DMS 273 (cell line): Measurements from ENCODE around the gene PAQR5.

Experiments
- DNase-seq: peaks from one replicate; lab custom pipeline; 2025; ENCODE audit not compliant: unreplicated experiment; lab: John Stamatoyannopoulos, UW

The PAQR5 gene

GRCh38 chr15:69389426-69389825, 90.7 kb downstream of the PAQR5 start:
- DNase-seq = peak; percentile 14

DNA sequence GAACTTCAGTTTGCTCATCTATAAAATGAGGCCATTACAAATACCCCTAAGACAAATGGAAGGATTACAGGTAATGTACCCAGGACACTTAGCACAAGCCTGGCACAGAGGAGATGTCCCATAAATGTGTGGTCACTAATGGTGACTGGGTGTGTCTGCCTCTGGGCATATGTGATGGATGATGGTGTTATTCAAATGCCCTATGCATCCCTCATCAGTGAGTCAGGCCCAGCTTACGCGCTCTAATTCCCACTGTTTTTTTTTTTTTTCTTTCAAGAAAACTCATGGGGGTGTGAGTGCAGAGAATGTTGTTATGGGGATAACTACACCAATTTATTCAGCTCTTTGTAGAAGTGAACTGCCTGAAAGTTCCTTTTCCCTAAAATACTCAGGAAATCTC, 91.9 kb downstream of the PAQR5 start:
- no peak for DNase-seq

- no peak for DNase-seq
Measured at GRCh38 chr15:69391046-69391757, 92.5 kb downstream of the PAQR5 start.

DNA sequence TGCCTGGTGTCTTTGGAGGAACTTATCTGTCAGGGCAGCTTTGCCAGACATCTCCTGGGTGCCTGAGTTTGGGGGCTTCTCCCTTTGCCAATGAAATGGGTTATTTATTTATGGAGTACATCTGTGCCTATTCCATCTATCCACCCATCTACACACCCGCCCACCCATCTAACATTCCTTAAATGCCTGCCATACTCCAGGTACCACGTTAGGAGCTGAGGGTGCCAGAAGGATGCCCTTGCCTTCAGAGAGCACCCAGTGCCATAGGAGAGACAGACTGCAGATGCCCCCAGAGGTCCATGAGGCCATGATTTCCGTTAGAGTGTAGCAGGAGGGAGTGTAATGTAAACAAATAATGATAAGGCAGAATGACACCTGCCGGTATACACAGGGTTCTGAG, 93.6 kb downstream of the PAQR5 start:
- DNase-seq = no peak

DNA sequence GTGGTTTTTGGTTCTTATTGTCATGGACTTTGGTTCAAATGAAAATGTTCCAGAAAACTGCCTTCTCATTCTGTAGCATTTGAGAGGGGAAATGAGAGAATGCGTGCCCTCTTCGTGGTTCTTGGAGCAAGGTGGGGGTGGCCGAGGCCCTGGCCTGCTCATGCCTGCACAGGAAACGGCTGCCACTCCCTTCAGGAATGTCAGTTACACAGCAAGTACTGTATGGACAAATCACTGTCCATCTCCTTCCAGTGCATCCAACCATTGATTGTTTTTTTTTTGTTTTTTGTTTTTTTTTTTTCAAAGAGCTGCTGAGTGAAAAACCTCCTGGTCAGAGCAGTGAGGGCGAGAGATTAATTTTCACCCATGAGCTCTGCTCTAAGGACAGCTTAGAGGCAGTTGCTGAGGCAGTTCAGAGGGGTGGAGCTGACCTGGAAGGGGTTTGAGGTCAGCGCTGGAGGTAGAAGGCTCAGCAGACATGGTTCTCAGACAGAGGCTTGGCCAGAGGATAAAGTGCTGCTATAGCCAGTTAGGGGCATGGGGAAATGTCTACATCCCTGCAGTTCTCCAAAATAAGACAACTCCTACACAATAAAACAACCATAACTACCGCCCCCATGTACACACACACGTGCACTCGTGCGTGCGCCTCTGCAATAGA, 95.2 kb downstream of the PAQR5 start:
- DNase-seq = no peak

GRCh38 chr15:69394556-69395282, 96.0 kb downstream of the PAQR5 start:
- DNase-seq = peak; percentile 85

GRCh38 chr15:69395460-69395859, 96.7 kb downstream of the PAQR5 start:
- DNase-seq = no peak

- peak; percentile 5 for DNase-seq
Measured at GRCh38 chr15:69395991-69396390, 97.3 kb downstream of the PAQR5 start.

GRCh38 chr15:69398491-69398891, 99.8 kb downstream of the PAQR5 start:
- DNase-seq = peak; percentile 49

DNA sequence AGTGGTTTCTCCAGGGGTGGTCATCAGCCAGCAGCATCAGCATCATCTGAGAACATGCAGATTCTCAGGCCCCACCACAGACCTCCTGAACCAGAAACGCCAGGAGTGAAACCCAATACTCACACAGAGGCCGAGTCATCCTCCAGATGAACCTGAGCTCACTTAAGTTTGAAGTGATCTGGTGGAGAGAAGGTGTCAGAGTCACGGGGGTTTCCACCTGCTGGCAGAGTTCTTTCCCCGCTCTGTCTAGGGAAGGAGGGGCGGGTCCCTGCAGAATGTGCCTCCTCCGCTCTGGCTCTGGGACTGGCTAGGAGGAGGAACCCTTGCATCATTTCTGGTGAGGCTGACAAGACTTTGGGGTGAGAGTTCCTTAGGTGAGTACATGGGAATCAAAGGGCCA, 102.1 kb downstream of the PAQR5 start:
- DNase-seq = no peak

- DNase-seq = no peak
Measured at GRCh38 chr15:69402816-69403215, 104.1 kb downstream of the PAQR5 start.

DNA sequence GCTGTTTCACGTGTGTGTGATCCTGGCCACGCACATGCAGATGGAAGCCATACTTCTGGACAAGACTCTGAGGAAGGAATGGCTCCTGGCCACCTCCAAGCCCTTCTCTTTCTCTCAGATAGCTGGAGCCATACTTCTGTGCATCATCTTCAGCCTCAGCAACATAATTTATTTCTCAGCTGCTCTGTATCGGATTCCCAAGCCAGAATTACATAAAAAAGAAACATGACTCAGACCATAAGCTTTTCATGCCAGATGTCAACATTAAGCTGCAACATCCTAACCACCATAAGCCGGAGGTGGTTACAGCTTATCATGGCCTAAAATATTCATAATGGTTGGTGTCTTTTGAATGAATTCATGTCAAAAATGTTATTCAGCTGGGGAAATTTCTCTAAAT, 104.9 kb downstream of the PAQR5 start:
- DNase-seq = peak; percentile 51

- DNase-seq = no peak
Measured at GRCh38 chr15:69405110-69405509, 106.4 kb downstream of the PAQR5 start.

GRCh38 chr15:69407719-69408400, 109.1 kb downstream of the PAQR5 start:
- no peak for DNase-seq

- DNase-seq = no peak
Measured at GRCh38 chr15:69408841-69409240, 110.1 kb downstream of the PAQR5 start.

DNA sequence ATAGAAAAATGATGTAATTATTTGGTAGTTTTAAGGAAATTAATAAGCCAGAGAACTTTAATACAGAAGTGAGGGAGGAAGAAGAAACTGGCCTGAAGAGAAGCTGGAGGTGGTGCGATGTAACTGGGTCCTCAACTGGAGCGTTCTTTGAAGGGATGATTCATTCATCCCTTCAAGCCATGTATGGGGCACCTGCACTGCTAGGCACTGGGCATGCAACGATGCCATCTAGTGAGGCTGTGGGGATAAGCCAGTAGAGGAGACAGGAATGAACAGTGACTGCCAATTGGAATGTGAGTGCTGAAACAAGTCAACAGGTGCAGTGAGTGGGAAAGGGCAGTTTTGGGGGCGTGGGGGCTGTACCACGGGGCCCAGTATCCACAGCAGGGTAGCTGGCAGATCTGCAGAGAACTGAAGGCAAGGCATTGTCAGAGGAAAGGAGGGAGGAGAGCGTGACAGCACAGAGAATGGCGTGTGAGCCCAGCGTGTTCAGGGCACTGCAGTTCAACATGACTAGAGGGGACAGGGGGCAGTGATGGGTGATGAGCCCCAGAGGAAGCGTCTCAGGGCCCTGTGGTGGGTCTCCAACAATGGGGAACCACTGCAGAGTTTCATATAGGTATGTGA, 111.6 kb downstream of the PAQR5 start:
- DNase-seq = peak; percentile 67

DNA sequence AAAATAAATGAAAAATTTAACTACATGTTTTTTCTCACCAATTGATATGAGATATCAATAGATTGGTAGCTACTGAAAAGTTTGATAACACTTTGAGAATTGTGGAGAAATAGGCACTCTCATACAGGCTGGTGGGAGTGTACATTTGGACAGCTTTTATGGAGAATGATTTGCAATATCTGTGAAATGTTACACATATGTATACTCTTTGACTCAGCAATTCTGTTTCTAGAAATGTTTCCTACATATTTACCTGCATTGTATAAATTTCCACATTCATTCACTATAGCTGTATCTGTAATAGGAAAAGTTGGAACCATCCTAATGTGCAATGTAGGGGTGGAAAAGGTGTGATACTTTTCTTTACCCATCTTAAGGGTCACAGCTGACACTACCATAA, 113.6 kb downstream of the PAQR5 start:
- DNase-seq = no peak

GRCh38 chr15:69412701-69413100, 114.0 kb downstream of the PAQR5 start:
- no peak for DNase-seq

- peak; percentile 96 for DNase-seq
Measured at GRCh38 chr15:69413822-69414700, 115.3 kb downstream of the PAQR5 start, which contains the start of gene KIF23. KIF23 (plus strand) TSS chr15:69414349; CDS start chr15:69414466, 117 bp downstream.

DNA sequence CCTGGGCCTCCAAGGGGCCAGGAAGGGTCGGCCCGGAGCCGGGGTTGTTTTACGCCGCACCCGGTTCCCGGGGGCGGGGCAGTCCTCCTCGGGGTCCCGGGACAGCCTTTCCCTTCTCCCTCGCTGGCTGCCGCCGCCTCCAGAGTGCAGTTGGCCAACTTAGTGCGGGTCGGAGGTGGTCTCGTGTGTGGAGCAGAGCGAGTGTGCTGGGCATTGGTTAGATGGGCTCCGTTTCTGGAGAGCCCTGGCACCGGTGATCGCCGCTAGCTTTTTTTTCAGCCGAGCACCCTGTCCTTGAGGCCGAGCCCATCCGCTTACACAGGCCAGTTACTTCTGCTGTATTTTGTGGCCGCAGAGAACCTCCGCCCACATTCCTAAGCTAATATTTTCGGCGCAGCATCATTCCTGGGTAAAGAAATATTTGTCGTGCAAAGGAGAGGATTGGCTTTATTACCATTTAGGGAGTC, 116.0 kb downstream of the PAQR5 start:
- peak; percentile 53 for DNase-seq
